Caco-2 (cell line): ENCODE data around the gene PEX14. TPM values are rescaled to one million over a fixed set of nuclear protein-coding genes. Genes with fewer than 3 reads are reported as not detected.

Experiments
- BruUV-seq: library from RNA; stranded (reverse); fragments of 400-500 nt; replicated peaks from 2 replicates; lab custom pipeline; 2021; lab: Mats Ljungman, UMichigan
- CTCF ChIA-PET: fragments of 300-600 bp; sonication (Branson Sonifier 250); formaldehyde crosslinking; loops from one replicate; lab custom pipeline; 2022; ENCODE audit warnings: antibody characterized with exemption; lab: Charles Lee
- POLR2A ChIA-PET: fragments of 300-600 bp; sonication (Branson Sonifier 250); formaldehyde crosslinking; loops from one replicate; lab custom pipeline; 2022; ENCODE audit warnings: antibody characterized with exemption; lab: Charles Lee
- DNase-seq, 2 experiments: peaks; one replicate each; pipeline versions ENCODE4 v3.0.0 to v3.0.0-alpha.2; 2020 to 2022
- H3K27me3 ChIP-seq: replicated peaks from 2 replicates; pipeline ENCODE4 v1.6.0; 2011; ENCODE audit warnings: low read length; ENCODE audit not compliant: control insufficient read depth, insufficient read depth
- H3K36me3 ChIP-seq: 2 replicates; pipeline ENCODE4 v1.5.1; 2011; ENCODE audit warnings: low read length; ENCODE audit not compliant: control insufficient read depth, insufficient read depth
- H3K4me1 ChIP-seq: fragments of 250-450 bp; sonication (Bioruptor Pico); 2 replicates; pipeline ENCODE4 v1.5.1; 2020; ENCODE audit warnings: mild to moderate bottlenecking
- H3K4me3 ChIP-seq: 2 replicates; pipeline ENCODE4 v1.5.1; 2011; ENCODE audit warnings: low read depth, mild to moderate bottlenecking, control low read depth, low read length
- H3K9me3 ChIP-seq: fragments of 250-450 bp; sonication (Bioruptor Pico); 2 replicates; pipeline ENCODE4 v1.5.1; 2020; ENCODE audit warnings: mild to moderate bottlenecking, moderate library complexity
- H3K27ac Mint-ChIP-seq: one replicate; pipeline ENCODE4 v1.8.0; 2022; ENCODE audit warnings: mixed read lengths; ENCODE audit not compliant: unreplicated experiment
- H3K27me3 Mint-ChIP-seq: one replicate; pipeline ENCODE4 v1.8.0; 2022; ENCODE audit warnings: mixed read lengths; ENCODE audit not compliant: insufficient read depth, unreplicated experiment
- H3K36me3 Mint-ChIP-seq: one replicate; pipeline ENCODE4 v1.8.0; 2022; ENCODE audit warnings: mild to moderate bottlenecking, mixed read lengths; ENCODE audit not compliant: insufficient read depth, unreplicated experiment
- H3K4me1 Mint-ChIP-seq: one replicate; pipeline ENCODE4 v1.8.0; 2022; ENCODE audit warnings: low read depth, mixed read lengths; ENCODE audit not compliant: unreplicated experiment
- H3K4me3 Mint-ChIP-seq: one replicate; pipeline ENCODE4 v1.8.0; 2022; ENCODE audit warnings: mild to moderate bottlenecking, moderate library complexity, mixed read lengths; ENCODE audit not compliant: unreplicated experiment
- H3K9me3 Mint-ChIP-seq: one replicate; pipeline ENCODE4 v1.8.0; 2022; ENCODE audit warnings: mixed read lengths; ENCODE audit not compliant: unreplicated experiment
- intact Hi-C: fragments of 100-400 bp; cut with micrococcal nuclease; formaldehyde crosslinking; loops from one replicate; pipeline ENCODE4 v1.10.0; 2022; ENCODE audit not compliant: unreplicated experiment
- total RNA-seq: library from RNA; stranded (reverse); gene quantifications from 2 replicates; pipeline ENCODE4 v1.2.3, GENCODE V29; 2022
- TF ChIP-seq, protein P1 (sequence below), 2 experiments: fragments of 200-600 bp in 1 of 2; IDR thresholded peaks; 1 replicate in 1 of 2; 2 replicates in 1 of 2; pipeline versions ENCODE4 v1.5.1 to v1.8.0; 2011 to 2022; ENCODE audit warnings: antibody characterized with exemption in 1 of 2, control low read depth in 1 of 2, inconsistent platforms in 1 of 2, low read depth in 1 of 2, low read length in 1 of 2, mild to moderate bottlenecking in 1 of 2, moderate library complexity in 1 of 2; ENCODE audit not compliant: insufficient read depth in 1 of 2, severe bottlenecking in 1 of 2, unreplicated experiment in 1 of 2

PEX14 gene
- total RNA-seq, 1 experiment from 2014 or later, result 22.2 TPM

DNA sequence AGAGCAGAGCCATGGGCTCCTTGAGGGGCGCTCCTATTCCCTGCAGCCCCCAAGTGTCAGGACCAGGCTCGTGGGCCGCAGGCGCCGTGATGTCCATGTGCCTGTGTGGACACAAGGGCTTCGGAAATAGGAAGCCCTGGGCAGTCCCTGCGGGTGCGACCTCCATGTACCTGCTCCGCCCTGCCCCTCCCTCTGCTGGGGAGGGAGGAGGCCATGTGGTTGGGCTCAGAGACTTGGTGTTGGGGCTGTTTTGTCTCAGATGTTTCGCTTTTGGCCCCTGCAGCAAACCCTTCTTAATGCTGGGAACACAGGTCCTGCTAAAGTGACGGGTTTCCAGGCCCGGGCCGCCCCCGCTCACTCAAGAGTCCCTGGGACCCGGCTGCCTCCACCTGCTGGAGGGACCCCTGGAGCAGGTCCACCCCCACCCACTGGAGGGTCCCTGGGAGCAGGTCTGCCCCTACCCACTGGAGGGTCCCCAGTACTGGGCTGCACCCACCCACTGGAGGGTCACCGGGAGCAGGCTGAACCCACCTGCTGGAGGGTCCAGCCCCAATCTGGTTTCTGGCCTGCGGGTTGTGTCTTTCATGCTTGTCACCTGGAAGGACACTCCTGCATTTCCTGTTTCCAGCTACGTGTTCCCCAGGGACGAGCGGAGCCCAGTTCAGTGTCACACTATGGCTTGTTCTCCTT lies 156.5 kb downstream of the PEX14 start:
- no peaks in the 10 kb centered on the region for H3K4me1 ChIP-seq
- no peaks in the 10 kb centered on the region; the same call in 1 of the 2 replicates for H3K36me3 ChIP-seq
- intact Hi-C loops, result loop anchor here (10.0 kb wide), 1 partner anchor 116 kb away; no protein-coding TSS in a partner anchor
- Mint-ChIP-seq H3K36me3 (peaks cover 8% of the 10 kb centered on the region), H3K27ac (no peak overlapping the region), H3K4me3 (no peak overlapping the region), H3K27me3 (no peaks in the 10 kb centered on the region), H3K4me1 (no peaks in the 10 kb centered on the region), H3K9me3 (no peaks in the 10 kb centered on the region)
- CTCF ChIA-PET, result no interaction called here
- TF ChIP-seq, protein P1, sequence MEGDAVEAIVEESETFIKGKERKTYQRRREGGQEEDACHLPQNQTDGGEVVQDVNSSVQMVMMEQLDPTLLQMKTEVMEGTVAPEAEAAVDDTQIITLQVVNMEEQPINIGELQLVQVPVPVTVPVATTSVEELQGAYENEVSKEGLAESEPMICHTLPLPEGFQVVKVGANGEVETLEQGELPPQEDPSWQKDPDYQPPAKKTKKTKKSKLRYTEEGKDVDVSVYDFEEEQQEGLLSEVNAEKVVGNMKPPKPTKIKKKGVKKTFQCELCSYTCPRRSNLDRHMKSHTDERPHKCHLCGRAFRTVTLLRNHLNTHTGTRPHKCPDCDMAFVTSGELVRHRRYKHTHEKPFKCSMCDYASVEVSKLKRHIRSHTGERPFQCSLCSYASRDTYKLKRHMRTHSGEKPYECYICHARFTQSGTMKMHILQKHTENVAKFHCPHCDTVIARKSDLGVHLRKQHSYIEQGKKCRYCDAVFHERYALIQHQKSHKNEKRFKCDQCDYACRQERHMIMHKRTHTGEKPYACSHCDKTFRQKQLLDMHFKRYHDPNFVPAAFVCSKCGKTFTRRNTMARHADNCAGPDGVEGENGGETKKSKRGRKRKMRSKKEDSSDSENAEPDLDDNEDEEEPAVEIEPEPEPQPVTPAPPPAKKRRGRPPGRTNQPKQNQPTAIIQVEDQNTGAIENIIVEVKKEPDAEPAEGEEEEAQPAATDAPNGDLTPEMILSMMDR (IDR thresholded peaks at IDR 0.05; ENCODE audit: insufficient read depth in 1 of 2, low read depth in 1 of 2, low read length in 1 of 2, severe bottlenecking in 1 of 2, unreplicated experiment in 1 of 2), result no peak
- no peaks in the 10 kb centered on the region for H3K9me3 ChIP-seq
- POLR2A ChIA-PET, result no interaction called here
- BruUV-seq, result no TSS peak
- H3K4me3 ChIP-seq, result no peak overlapping the region
- DNase-seq, result no peak
- H3K27me3 ChIP-seq, result no peaks in the 10 kb centered on the region

DNA sequence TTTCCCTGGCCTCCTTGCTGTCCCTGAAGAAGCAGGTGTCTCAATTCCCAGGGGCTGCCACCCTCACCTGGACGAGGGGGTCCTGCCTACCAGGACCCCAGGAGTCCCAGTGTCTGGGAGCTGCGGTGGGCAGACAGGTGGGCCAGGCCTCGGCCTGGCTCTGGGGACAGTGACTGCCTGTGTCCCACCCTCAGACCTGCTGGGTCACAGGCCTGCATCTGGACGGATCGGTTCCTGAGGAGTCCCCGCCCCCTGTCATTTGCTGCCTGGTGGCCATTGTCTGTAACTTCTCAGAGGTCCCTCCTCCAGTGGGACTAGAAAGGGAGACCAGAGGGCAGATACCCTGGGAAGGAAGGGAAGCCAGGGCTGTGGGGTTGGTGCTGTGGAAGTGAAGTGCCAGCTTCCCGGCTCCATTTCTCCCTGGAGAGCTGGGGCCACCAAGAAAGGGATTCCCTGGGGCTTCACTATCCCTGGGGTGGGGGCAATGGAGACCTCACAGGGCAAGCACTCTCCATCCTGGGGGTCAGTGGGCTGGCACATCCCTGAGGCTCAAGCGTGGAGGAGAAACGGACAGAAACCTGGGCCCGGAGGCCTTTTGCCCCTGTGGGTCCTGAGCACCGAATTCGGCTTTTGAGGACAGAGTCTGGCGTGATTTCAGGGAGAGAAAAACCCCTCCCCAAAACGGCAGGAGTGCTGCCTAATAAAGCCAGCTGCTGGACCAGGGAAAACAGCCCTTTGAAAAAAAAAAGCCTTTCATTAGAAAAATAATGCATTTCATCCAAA lies 157.3 kb downstream of the PEX14 start:
- no peaks in the 10 kb centered on the region for H3K4me1 Mint-ChIP-seq
- BruUV-seq, result no TSS peak
- H3K4me3 ChIP-seq, result no peak overlapping the region
- DNase-seq, result peak in 1 of 2 experiments; percentile 27
- H3K36me3 ChIP-seq, result no peaks in the 10 kb centered on the region; the same call in 1 of the 2 replicates
- CTCF ChIA-PET, result no interaction called here
- no peaks in the 10 kb centered on the region for H3K27me3 Mint-ChIP-seq
- TF ChIP-seq, protein P1 (IDR thresholded peaks at IDR 0.05; ENCODE audit: insufficient read depth in 1 of 2, low read depth in 1 of 2, low read length in 1 of 2, severe bottlenecking in 1 of 2, unreplicated experiment in 1 of 2), result no peak
- intact Hi-C loops, result loop anchor here (10.0 kb wide), 1 partner anchor 117 kb away; no protein-coding TSS in a partner anchor
- H3K36me3 Mint-ChIP-seq, result peaks cover 9% of the 10 kb centered on the region
- H3K4me3 Mint-ChIP-seq, result no peak overlapping the region
- H3K9me3 Mint-ChIP-seq, result no peaks in the 10 kb centered on the region
- no peaks in the 10 kb centered on the region for H3K9me3 ChIP-seq
- POLR2A ChIA-PET, result no interaction called here
- H3K27me3 ChIP-seq, result no peaks in the 10 kb centered on the region
- no peaks in the 10 kb centered on the region for H3K4me1 ChIP-seq
- H3K27ac Mint-ChIP-seq, result no peak overlapping the region

DNA sequence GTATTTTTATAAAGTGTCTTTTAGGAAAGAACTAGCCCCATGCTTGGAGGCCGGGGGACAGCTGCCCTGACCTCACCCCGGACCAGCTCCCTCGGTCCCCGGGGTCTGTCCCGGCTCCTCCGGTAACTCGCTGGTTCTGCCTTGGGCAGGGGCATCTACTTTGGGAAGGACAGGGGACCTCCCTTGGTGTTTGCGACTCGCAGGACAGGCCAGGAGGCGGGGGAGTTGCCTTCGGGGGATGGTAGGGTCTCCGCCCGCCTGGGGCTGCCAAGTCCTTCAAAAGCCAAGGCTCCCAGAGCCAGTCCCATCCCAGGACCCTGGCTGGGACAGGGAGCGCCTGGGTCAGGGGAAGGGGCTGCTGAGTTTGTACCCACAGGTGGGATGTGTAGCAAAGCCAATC lies 157.9 kb downstream of the PEX14 start:
- no peak for DNase-seq
- intact Hi-C loops, result loop anchor here (10.0 kb wide), 1 partner anchor 118 kb away; no protein-coding TSS in a partner anchor
- H3K4me3 ChIP-seq, result no peak overlapping the region
- no peak overlapping the region for H3K4me3 Mint-ChIP-seq
- H3K9me3 Mint-ChIP-seq, result no peaks in the 10 kb centered on the region
- no peak overlapping the region for H3K27ac Mint-ChIP-seq
- H3K36me3 ChIP-seq, result no peaks in the 10 kb centered on the region; the same call in 1 of the 2 replicates
- no peaks in the 10 kb centered on the region for H3K27me3 Mint-ChIP-seq
- ChIA-PET POLR2A (no interaction called here), CTCF (no interaction called here)
- H3K36me3 Mint-ChIP-seq, result peaks cover 15% of the 10 kb centered on the region
- no peaks in the 10 kb centered on the region for H3K9me3 ChIP-seq
- H3K4me1 ChIP-seq, result no peaks in the 10 kb centered on the region
- no peaks in the 10 kb centered on the region for H3K27me3 ChIP-seq
- no TSS peak for BruUV-seq
- H3K4me1 Mint-ChIP-seq, result no peaks in the 10 kb centered on the region
- TF ChIP-seq, protein P1 (IDR thresholded peaks at IDR 0.05; ENCODE audit: insufficient read depth in 1 of 2, low read depth in 1 of 2, low read length in 1 of 2, severe bottlenecking in 1 of 2, unreplicated experiment in 1 of 2), result no peak
